Stimulated activated naive CD4-positive, alpha-beta T cell (primary cell): ENCODE data around the gene NOSTRIN.

Experiments
- DNase-seq, 6 experiments: peaks; one replicate each; lab custom pipeline; 2025; lab: John Stamatoyannopoulos, UW

Gene NOSTRIN

DNA sequence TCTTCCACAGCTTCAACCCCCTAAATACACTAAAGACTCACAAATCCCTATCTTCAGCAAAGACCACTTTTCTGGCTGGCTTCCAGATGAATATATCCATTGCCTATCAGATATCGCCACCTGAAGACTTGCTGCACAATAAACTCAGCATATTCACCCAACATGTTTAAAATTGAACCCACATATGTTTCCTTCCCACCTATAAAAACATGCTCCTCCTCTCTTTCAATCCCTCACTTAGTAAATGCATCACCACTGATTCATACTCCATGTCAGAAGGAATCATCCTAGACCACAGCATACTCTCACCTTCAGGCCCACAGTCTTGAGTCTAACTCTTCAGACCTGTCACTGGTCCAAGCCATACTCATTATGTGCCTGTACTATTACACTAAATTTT is 82.5 kb downstream of the NOSTRIN start:
- DNase-seq: no peak

- DNase-seq: no peak
Measured at GRCh38 chr2:168889635-168890005, 87.2 kb downstream of the NOSTRIN start.

DNA sequence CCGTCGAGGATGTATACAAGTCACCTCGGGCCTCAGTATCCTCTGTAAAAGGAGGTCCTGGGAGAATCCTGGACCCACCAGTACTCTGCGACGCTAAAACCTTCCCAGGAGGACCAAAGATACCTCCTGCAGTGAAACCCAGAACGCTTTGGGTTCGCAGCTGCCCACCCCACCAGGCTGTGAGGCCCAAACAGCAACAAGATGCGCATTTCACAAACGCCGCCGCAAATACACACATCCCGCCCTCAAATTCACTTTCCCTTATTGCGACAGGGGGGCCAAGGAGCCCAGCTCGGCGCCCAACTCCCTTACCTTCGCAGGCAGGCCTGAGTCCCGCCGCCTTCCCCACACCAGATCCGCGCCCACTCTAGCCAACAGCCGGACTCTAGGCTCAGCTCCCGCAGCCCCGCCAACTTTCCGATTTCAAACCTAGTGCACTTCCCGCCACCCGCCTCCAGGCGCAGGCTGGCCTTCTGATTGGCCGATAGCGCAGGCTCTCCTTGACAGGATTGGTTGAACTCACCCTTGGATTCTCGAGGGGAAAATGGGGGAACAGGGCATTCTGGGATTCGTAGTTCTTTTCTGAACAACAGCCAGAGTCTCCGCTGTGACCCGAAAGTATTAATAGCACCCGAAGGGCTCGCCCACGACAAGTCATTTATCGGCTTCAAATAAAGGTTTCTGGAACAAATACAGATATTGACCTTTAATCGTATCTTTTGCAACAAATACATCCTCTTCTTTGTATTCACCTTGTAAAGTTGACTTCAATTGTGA is 87.8 kb downstream of the NOSTRIN start, which contains the start of gene SPC25:
TSS of gene SPC25 (minus strand) at position 425 of the 777 bp plus-strand sequence. CDS start 911 bp downstream, outside the sequence.
- peak; percentile 67 to 84 (median 82) for DNase-seq

GRCh38 chr2:168892327-168892726 is 89.9 kb downstream of the NOSTRIN start:
- DNase-seq: no peak

GRCh38 chr2:168894101-168894500 is 91.7 kb downstream of the NOSTRIN start:
- DNase-seq: no peak

GRCh38 chr2:168894720-168895119 is 92.3 kb downstream of the NOSTRIN start:
- no peak for DNase-seq

- no peak for DNase-seq
Measured at GRCh38 chr2:168895771-168896170, 93.3 kb downstream of the NOSTRIN start.

- DNase-seq: no peak
Measured at GRCh38 chr2:168896783-168897182, 94.3 kb downstream of the NOSTRIN start.

GRCh38 chr2:168897449-168897848 is 95.0 kb downstream of the NOSTRIN start:
- no peak for DNase-seq

DNA sequence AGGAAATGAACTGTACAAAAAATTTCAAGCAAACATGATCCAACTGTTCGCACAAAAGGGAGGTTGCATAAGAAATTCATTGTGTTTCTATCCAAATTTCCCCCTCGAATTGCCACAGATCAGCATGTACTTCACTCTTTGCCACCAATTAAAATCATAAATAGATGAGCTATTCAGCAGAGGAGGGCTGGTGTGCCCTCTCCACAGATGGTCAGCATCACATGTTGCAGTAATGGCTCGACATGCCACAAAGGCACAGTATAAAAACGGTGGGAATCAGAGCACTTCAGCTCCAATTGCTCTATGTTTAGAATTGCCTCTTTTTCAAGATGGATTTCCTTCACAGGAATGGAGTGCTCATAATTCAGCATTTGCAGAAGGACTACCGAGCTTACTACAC is 98.6 kb downstream of the NOSTRIN start, which contains the start of gene G6PC2:
TSS of gene G6PC2 (plus strand) at position 289 of the 400 bp plus-strand sequence. CDS start at position 330, 41 bp downstream.
- DNase-seq: no peak

- no peak for DNase-seq
Measured at GRCh38 chr2:168903888-168904287, 101.5 kb downstream of the NOSTRIN start.

DNA sequence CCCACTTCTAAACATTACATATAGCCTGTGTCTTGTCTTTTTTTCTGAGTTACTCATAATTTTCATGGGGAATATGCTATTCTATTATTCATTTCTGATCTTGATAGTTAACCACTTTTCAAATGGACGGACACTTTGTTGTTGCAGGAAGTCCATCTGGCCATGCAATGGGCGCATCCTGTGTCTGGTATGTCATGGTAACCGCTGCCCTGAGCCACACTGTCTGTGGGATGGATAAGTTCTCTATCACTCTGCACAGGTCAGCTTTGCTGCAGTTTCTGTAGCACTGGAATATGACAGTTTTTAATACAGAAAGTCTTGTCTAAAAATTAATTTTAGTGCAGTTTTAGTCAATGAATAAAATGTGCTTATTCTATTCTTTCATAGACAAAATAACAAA is 101.9 kb downstream of the NOSTRIN start:
- DNase-seq: no peak

- DNase-seq: no peak
Measured at GRCh38 chr2:168907940-168908662, 105.7 kb downstream of the NOSTRIN start.

GRCh38 chr2:168910330-168910729 is 107.9 kb downstream of the NOSTRIN start:
- DNase-seq: no peak

DNA sequence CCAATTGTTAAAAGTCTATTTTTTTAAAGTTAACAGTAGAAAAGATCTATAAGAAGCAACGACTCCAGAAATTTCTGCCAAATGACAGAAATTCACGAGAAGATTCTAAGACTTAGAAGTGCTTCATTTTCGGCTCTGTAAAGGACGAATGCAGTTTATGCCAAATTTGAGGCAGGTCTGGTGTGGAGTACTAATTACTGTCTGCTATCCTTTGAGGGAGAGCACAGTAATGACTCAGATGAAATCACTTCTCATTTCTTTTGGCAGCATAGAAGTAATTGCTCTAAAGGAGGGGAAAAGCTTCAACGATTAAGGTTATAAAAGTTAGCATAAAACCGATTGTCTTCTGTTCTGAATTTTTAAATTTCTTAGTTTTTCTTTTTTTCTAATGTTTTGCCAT is 110.0 kb downstream of the NOSTRIN start:
- no peak for DNase-seq

DNA sequence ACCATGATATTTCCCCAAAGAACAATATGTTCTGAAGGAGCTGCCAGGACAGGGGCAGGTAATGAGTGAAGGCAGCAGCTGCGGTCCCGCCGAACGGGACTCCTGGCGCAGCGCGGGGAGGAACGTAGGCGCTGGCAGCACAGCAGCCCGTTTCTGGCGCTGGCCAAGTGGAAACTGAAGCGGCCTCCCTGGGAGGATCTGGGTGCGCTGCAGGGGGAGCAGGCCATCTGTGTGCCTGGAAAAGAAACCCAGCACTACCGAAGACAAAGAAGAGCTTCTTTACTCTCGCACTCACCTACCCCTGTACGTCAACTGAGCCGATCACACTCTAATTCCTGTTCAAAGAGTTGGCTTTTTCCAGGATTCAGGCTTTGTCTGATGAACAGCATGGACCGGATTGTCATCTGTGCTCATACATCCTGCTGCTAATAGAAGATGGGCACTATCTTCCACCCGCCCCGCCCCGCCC is 110.5 kb downstream of the NOSTRIN start:
- DNase-seq: no peak

GRCh38 chr2:168913495-168913894 is 111.1 kb downstream of the NOSTRIN start:
- DNase-seq: no peak
